HEK293 (cell line): ENCODE data around the gene GPR162.

Source experiments
- CTCF ChIA-PET: fragments of 350-600 bp; formaldehyde crosslinking; extraction: SDS; loops from one replicate; lab custom pipeline; 2021; ENCODE audit warnings: antibody characterized with exemption; lab: Yijun Ruan, JAX
- POLR2A ChIA-PET: fragments of 300-600 bp; formaldehyde crosslinking; extraction: SDS; loops from one replicate; lab custom pipeline; 2020; ENCODE audit warnings: antibody characterized with exemption, inconsistent platforms; lab: Yijun Ruan, JAX
- H3K27ac ChIP-seq: fragments of 200-500 bp; sonication (Bioruptor generic); 2 replicates; pipeline ENCODE4 v1.5.1; 2014; ENCODE audit warnings: low read depth, low read length, control low read depth, inconsistent platforms; ENCODE audit errors: extremely low read depth
- H3K36me3 ChIP-seq, 2 experiments: fragments of 200-500 bp in 1 of 2; sonication (Bioruptor generic) in 1 of 2; 1 replicate in 1 of 2; 2 replicates in 1 of 2; pipeline ENCODE4 v1.5.1; 2014 to 2017; ENCODE audit warnings: inconsistent platforms in 2 of 2, low read length in 2 of 2; ENCODE audit not compliant: control insufficient read depth in 2 of 2, insufficient read depth in 1 of 2
- H3K4me1 ChIP-seq: fragments of 200-500 bp; sonication (Bioruptor generic); 2 replicates; pipeline ENCODE4 v1.5.1; 2014; ENCODE audit warnings: mild to moderate bottlenecking, low read length, inconsistent platforms; ENCODE audit not compliant: control insufficient read depth, insufficient read depth
- H3K4me3 ChIP-seq: 2 replicates; pipeline ENCODE4 v1.5.1; 2011; ENCODE audit warnings: low read depth, mild to moderate bottlenecking, control low read depth, low read length, moderate library complexity
- H3K9me3 ChIP-seq: fragments of 200-500 bp; sonication (Bioruptor generic); 2 replicates; pipeline ENCODE4 v1.5.1; 2014; ENCODE audit warnings: low read depth, low read length, inconsistent platforms; ENCODE audit not compliant: control insufficient read depth, insufficient read depth
- GLI4 ChIP-seq: fragments of 450-650 bp; formaldehyde crosslinking; IDR thresholded peaks from 2 replicates; pipeline ENCODE4 v1.5.1; 2016; ENCODE audit warnings: missing biosample characterization, missing genetic modification characterization
- GLIS1 ChIP-seq: fragments of 450-650 bp; formaldehyde crosslinking; IDR thresholded peaks from 2 replicates; pipeline ENCODE4 v1.5.1; 2016; ENCODE audit warnings: missing biosample characterization, missing genetic modification characterization
- ZBTB17 ChIP-seq: fragments of 450-650 bp; formaldehyde crosslinking; IDR thresholded peaks from 2 replicates; pipeline ENCODE4 v1.5.1; 2016; ENCODE audit warnings: missing biosample characterization, missing genetic modification characterization
- ZBTB20 ChIP-seq: fragments of 450-650 bp; formaldehyde crosslinking; IDR thresholded peaks from 2 replicates; pipeline ENCODE4 v1.5.1; 2016; ENCODE audit warnings: missing biosample characterization, missing genetic modification characterization
- ZFP41 ChIP-seq: fragments of 450-650 bp; formaldehyde crosslinking; IDR thresholded peaks from 2 replicates; pipeline ENCODE4 v1.5.1; 2016; ENCODE audit warnings: missing biosample characterization, missing genetic modification characterization, borderline replicate concordance
- ZNF10 ChIP-seq: fragments of 450-650 bp; formaldehyde crosslinking; IDR thresholded peaks from 2 replicates; pipeline ENCODE4 v1.5.1; 2017; ENCODE audit warnings: missing biosample characterization, missing genetic modification characterization
- ZNF148 ChIP-seq: fragments of 450-650 bp; formaldehyde crosslinking; IDR thresholded peaks from 2 replicates; pipeline ENCODE4 v1.5.0; 2017; ENCODE audit warnings: missing biosample characterization, missing genetic modification characterization, borderline replicate concordance
- ZNF169 ChIP-seq: fragments of 450-650 bp; formaldehyde crosslinking; IDR thresholded peaks from 2 replicates; pipeline ENCODE4 v1.5.1; 2016; ENCODE audit warnings: missing biosample characterization, missing genetic modification characterization
- ZNF2 ChIP-seq: fragments of 450-650 bp; formaldehyde crosslinking; IDR thresholded peaks from 2 replicates; pipeline ENCODE4 v1.5.1; 2016; ENCODE audit warnings: missing biosample characterization, missing genetic modification characterization
- ZNF23 ChIP-seq: fragments of 450-650 bp; formaldehyde crosslinking; IDR thresholded peaks from 2 replicates; pipeline ENCODE4 v1.5.1; 2016; ENCODE audit warnings: missing biosample characterization, missing genetic modification characterization, borderline replicate concordance
- ZNF350 ChIP-seq: fragments of 450-650 bp; formaldehyde crosslinking; IDR thresholded peaks from 2 replicates; pipeline ENCODE4 v1.5.0; 2017; ENCODE audit warnings: missing biosample characterization, mild to moderate bottlenecking, missing genetic modification characterization
- ZNF354C ChIP-seq: fragments of 450-650 bp; formaldehyde crosslinking; IDR thresholded peaks from 2 replicates; pipeline ENCODE4 v1.5.1; 2016; ENCODE audit warnings: missing biosample characterization, missing genetic modification characterization, low read depth, borderline replicate concordance
- ZNF398 ChIP-seq: fragments of 450-650 bp; formaldehyde crosslinking; IDR thresholded peaks from 2 replicates; pipeline ENCODE4 v1.5.1; 2017; ENCODE audit warnings: missing biosample characterization, missing genetic modification characterization
- ZNF558 ChIP-seq: fragments of 450-650 bp; formaldehyde crosslinking; IDR thresholded peaks from 2 replicates; pipeline ENCODE4 v1.5.1; 2016; ENCODE audit warnings: missing biosample characterization, missing genetic modification characterization
- ZNF560 ChIP-seq: fragments of 450-650 bp; formaldehyde crosslinking; IDR thresholded peaks from 2 replicates; pipeline ENCODE4 v1.5.1; 2017; ENCODE audit warnings: missing biosample characterization, missing genetic modification characterization, borderline replicate concordance
- ZNF596 ChIP-seq: fragments of 450-650 bp; IDR thresholded peaks from 2 replicates; pipeline ENCODE4 v1.5.0; 2018; ENCODE audit warnings: missing biosample characterization, mild to moderate bottlenecking, missing genetic modification characterization, moderate library complexity
- ZXDB ChIP-seq: fragments of 450-650 bp; formaldehyde crosslinking; IDR thresholded peaks from 2 replicates; pipeline ENCODE4 v1.5.1; 2016; ENCODE audit warnings: missing biosample characterization, missing genetic modification characterization

The GPR162 gene

GRCh38 chr12:6774499-6775062 is 47.0 kb upstream of the GPR162 start:
- CTCF ChIA-PET = interaction anchor here (0.6 to 6.3 kb wide), 5 partner anchors 8 to 38 kb away, joined by 3 to 93 read pairs (median 3); partner anchors contain the start of gene MLF2
- TF ChIP-seq GLI4 (tag by site-specific recombination) = no peak
- no peak for TF ChIP-seq GLIS1
- no peak for TF ChIP-seq ZNF350 (tag by site-specific recombination)
- no peak for TF ChIP-seq ZNF398
- TF ChIP-seq ZBTB20 (tag by site-specific recombination) = no peak
- TF ChIP-seq ZNF558 = no peak
- no peak for TF ChIP-seq ZNF148 (tag by site-specific recombination)
- TF ChIP-seq ZFP41 (tag by site-specific recombination) = no peak
- no peak for TF ChIP-seq ZNF596 (tag by site-specific recombination)
- no peak for TF ChIP-seq ZNF354C (tag by site-specific recombination)
- no peak for TF ChIP-seq ZNF169 (tag by site-specific recombination)
- no peak for TF ChIP-seq ZNF23 (tag by site-specific recombination)
- no peak for TF ChIP-seq ZXDB (tag by site-specific recombination)
- no peak for TF ChIP-seq ZNF2
- TF ChIP-seq, all 188 proteins: peak for 0
- POLR2A ChIA-PET = interaction anchor here (2.0 kb wide), 1 partner anchor 22 kb away, joined by 7 read pairs; the partner anchor contains the start of gene MLF2
- Histone ChIP-seq H3K36me3 (peaks cover 9 to 22% of the 10 kb centered on the region in 2 experiments; a peak in 2 of 3 replicates), H3K9me3 (no peaks in the 10 kb centered on the region), H3K4me1 (peaks cover 9% of the 10 kb centered on the region), H3K27ac (no peak overlapping the region), H3K4me3 (no peak overlapping the region)

- ChIA-PET CTCF (interaction anchor here (0.6 to 6.3 kb wide), 5 partner anchors 9 to 39 kb away, joined by 3 to 93 read pairs (median 3); partner anchors contain the start of gene MLF2), POLR2A (interaction anchor here (2.0 kb wide), 1 partner anchor 23 kb away, joined by 7 read pairs; the partner anchor contains the start of gene MLF2)
- H3K4me1 ChIP-seq = peaks cover 7% of the 10 kb centered on the region
- peaks cover 3 to 13% of the 10 kb centered on the region in 2 experiments; a peak in 2 of 3 replicates for H3K36me3 ChIP-seq
- TF ChIP-seq ZNF560 (no peak), ZBTB17 (0 out of 2 replicates have a peak, but pooled peaks have one; percentile 24), ZNF10 (tag by site-specific recombination) (0 out of 2 replicates have a peak, but pooled peaks have one; percentile 17)
- no peaks in the 10 kb centered on the region for H3K9me3 ChIP-seq
- no peak overlapping the region for H3K27ac ChIP-seq
- H3K4me3 ChIP-seq = no peak overlapping the region
These were observed 46.1 kb upstream of the GPR162 start for GRCh38 chr12:6775185-6776174.
